Retinal pigment epithelial cell (primary cell): Measurements from ENCODE around the gene IL11RA.

Source experiments
- DNase-seq: peaks from one replicate; pipeline ENCODE4 v3.0.0-alpha.2; 2010; ENCODE audit warnings: low read depth
- H3K4me3 ChIP-seq: 2 replicates; pipeline ENCODE4 v1.5.1; 2011; ENCODE audit warnings: mild to moderate bottlenecking, low read length, control low read depth, moderate library complexity
- TF ChIP-seq, protein P1 (sequence below): conservative IDR thresholded peaks from 2 replicates; pipeline ENCODE4 v1.5.1; 2011; ENCODE audit warnings: low read depth, low read length, control low read depth, inconsistent platforms

Gene IL11RA

DNA sequence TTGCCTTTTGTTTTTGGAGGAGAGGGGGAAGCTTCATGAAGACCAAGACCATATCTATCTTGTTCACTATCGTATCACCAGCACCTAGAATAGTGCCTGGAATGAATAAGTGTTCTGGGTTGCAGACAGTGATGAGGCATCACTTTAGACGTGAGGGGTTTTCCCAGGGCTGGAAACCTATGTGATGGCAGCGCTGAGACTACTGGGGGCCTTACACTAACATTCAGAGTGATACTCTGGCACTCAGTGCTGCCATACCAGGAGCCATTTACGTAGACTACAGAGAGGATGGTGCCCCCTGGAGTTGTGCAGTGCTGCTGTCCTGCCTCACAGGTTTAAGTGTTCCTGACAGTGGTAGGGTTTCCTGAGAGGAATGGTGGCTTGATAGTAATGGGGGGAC is 32.2 kb downstream of the IL11RA start:
- DNase-seq, result no peak
- no peak overlapping the region for H3K4me3 ChIP-seq
- TF ChIP-seq, protein P1, sequence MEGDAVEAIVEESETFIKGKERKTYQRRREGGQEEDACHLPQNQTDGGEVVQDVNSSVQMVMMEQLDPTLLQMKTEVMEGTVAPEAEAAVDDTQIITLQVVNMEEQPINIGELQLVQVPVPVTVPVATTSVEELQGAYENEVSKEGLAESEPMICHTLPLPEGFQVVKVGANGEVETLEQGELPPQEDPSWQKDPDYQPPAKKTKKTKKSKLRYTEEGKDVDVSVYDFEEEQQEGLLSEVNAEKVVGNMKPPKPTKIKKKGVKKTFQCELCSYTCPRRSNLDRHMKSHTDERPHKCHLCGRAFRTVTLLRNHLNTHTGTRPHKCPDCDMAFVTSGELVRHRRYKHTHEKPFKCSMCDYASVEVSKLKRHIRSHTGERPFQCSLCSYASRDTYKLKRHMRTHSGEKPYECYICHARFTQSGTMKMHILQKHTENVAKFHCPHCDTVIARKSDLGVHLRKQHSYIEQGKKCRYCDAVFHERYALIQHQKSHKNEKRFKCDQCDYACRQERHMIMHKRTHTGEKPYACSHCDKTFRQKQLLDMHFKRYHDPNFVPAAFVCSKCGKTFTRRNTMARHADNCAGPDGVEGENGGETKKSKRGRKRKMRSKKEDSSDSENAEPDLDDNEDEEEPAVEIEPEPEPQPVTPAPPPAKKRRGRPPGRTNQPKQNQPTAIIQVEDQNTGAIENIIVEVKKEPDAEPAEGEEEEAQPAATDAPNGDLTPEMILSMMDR, result no peak

DNA sequence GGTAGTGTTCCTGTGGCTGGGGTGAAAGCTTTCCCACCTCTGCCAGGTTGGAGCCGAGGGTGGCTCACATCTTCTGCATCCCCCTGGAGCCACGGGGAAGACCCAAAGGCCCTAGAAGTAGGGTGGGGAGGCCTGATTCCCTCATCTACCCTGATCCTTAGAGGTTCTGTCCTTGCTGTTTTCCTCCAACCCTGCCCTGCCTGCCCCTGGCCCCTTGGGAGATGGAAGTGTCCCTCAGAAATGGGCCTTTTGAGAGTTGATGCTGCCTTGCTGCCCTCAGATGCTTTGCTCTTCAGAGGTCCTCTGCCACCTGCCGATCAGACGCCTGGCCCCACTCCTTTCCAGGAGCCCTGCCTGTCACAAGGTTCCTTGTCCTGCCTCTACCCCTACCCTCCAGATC is 32.8 kb downstream of the IL11RA start:
- TF ChIP-seq, protein P1, result no peak
- H3K4me3 ChIP-seq, result no peak overlapping the region
- no peak for DNase-seq

DNA sequence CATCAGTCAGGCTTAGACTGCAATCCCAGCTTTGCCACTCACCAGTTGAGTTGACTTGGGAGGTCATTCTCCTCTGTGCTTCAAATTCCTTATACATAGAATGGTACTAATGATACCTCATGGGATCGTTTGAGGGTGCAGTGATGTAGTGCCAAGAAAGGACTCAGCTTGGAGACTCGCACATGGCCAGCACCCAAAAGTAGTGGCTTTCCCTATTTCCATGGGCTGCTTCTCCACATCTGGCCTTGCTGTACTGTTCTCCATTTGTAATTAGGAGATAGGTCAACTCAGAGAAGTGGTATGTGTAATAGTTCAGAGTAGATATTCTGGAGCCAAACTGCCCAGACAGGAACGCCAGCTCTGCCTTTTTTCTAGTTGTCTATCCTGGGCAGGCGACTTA is 33.6 kb downstream of the IL11RA start:
- TF ChIP-seq, protein P1, result no peak
- no peak for DNase-seq
- no peak overlapping the region for H3K4me3 ChIP-seq

DNA sequence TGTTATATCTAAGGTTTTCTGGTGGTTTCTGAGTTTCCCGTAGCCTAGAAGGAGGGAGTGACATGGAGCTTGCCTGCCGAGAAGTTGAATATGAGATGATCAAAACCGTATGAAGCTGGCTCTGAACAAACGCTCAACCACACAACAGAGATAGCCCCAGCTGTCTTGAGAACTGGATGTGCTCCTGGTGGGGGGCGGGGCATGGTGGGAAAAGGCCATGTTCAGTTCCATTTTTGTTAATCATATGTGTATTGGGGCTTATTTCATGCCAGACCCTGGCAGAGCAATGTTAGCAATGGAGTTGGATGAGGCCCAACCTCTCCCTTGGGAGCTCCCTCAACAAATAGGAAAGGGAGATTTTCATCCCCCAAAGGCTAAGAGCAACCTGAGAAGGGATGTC is 34.2 kb downstream of the IL11RA start:
- TF ChIP-seq, protein P1, result no peak
- DNase-seq, result no peak
- no peak overlapping the region for H3K4me3 ChIP-seq

DNA sequence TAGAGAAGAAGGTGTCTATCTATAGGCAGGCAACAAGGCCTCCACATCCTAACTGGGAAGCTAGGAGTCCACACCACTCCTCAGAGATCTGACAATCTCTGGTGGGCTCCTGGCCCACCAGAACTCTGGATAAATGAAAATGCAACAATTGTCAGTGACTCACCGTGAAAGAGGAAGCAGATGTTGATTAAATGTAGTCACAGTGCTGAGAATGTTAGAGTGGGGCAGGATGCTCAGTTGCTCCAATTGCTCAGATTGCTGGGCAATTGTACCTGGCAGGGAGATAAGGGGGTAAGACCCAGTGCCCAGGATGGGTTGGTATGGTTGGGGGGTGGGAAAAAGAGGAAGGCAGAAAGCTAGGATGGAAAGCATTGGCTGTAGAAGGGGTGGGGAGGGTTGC is 34.7 kb downstream of the IL11RA start:
- TF ChIP-seq, protein P1, result no peak
- H3K4me3 ChIP-seq, result no peak overlapping the region
- DNase-seq, result no peak

DNA sequence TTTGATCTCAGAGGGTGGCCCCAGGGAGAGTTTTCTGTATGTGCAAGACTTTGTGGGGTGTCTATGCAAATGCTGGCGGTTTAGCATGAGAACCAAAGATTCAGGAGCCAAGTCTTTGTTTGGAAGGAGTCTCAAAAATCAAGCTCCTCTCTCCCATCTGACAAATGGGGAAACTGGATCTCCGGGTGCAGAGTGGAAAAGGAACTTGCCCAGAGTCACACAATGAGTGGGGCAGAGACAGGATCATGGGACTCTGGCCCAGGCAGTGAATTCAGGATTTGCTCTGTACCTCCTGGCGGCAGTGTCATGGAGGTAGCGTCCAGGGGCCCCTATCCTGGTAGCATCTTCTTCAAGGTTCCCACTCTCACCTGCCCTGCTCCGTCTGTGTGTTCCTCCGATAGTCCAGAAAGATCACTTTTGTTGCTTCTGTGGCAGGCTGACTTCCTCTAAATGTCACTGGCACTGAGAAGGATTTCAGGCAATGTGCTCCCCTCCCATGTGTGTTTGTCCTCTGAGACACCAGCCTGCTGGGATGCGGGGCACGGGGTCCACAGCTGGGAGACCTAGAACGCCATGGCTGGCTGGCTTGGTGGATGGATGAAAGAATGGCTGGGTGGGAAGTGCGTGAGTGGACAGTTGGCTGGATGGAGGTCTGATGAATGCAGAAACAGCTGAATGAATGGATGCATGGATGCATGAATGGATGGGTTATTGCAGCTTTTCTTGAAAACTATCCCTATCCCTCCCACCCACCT is 35.5 kb downstream of the IL11RA start:
- DNase-seq, result no peak
- H3K4me3 ChIP-seq, result no peak overlapping the region
- TF ChIP-seq, protein P1, result no peak
